HepG2 (cell line): ENCODE measurements around the gene METTL25. TPM values are rescaled to one million over a fixed set of nuclear protein-coding genes. Genes with fewer than 3 reads are reported as not detected.
A peak's percentile ranks its signal among the peaks of the same experiment; 100 is the strongest.

Experiments
- BCLAF1 ChIP-seq: fragments of 450-650 bp; IDR thresholded peaks from 2 replicates; pipeline ENCODE4 v1.6.1; 2017; ENCODE audit warnings: mild to moderate bottlenecking
- CREB3 ChIP-seq: sonication (generic); formaldehyde crosslinking; IDR thresholded peaks from 2 replicates; pipeline ENCODE4 v1.5.0; 2020; ENCODE audit warnings: missing genetic modification reagents
- ESRRA ChIP-seq: sonication (generic); formaldehyde crosslinking; IDR thresholded peaks from 2 replicates; pipeline ENCODE4 v1.5.1; 2020; ENCODE audit warnings: mild to moderate bottlenecking, low read depth, missing genetic modification reagents
- IRF9 ChIP-seq: sonication (generic); formaldehyde crosslinking; IDR thresholded peaks from 2 replicates; pipeline ENCODE4 v1.8.0; 2022; ENCODE audit warnings: missing genetic modification reagents, mild to moderate bottlenecking, borderline replicate concordance
- MTA3 ChIP-seq: sonication (generic); formaldehyde crosslinking; IDR thresholded peaks from 2 replicates; pipeline ENCODE4 v1.4.0; 2020; ENCODE audit warnings: missing genetic modification reagents
- SOX6 ChIP-seq, 2 experiments: fragments of 450-650 bp in 1 of 2; sonication (generic) in 1 of 2; formaldehyde crosslinking in 1 of 2; IDR thresholded peaks; 2 replicates each; pipeline versions ENCODE4 v1.4.0 to v1.6.1; 2017 to 2020; ENCODE audit warnings: antibody characterized with exemption in 1 of 2, mild to moderate bottlenecking in 1 of 2, missing genetic modification reagents in 1 of 2
- SRSF1 ChIP-seq: fragments of 200-400 bp; formaldehyde crosslinking; optimal IDR thresholded peaks from 2 replicates; pipeline ENCODE3; 2017; ENCODE audit warnings: mild to moderate bottlenecking, low read depth, low read length, moderate library complexity
- STAG1 ChIP-seq: sonication (generic); formaldehyde crosslinking; IDR thresholded peaks from 2 replicates; pipeline ENCODE4 v1.4.0; 2020; ENCODE audit warnings: missing genetic modification reagents
- THAP9 ChIP-seq: sonication (generic); formaldehyde crosslinking; IDR thresholded peaks from 2 replicates; pipeline ENCODE4; 2020; ENCODE audit warnings: missing genetic modification reagents, mild to moderate bottlenecking, borderline replicate concordance
- THYN1 ChIP-seq: sonication (generic); formaldehyde crosslinking; IDR thresholded peaks from 2 replicates; pipeline ENCODE4 v1.8.1; 2023; ENCODE audit warnings: low read depth, mild to moderate bottlenecking, moderate library complexity, missing genetic modification reagents, borderline replicate concordance
- TRIM24 ChIP-seq: sonication (generic); formaldehyde crosslinking; IDR thresholded peaks from 2 replicates; pipeline ENCODE4 v1.8.0; 2022; ENCODE audit warnings: mild to moderate bottlenecking, missing genetic modification reagents
- XBP1 ChIP-seq: sonication (generic); formaldehyde crosslinking; IDR thresholded peaks from 2 replicates; pipeline ENCODE4 v1.5.0; 2020; ENCODE audit warnings: missing genetic modification reagents
- ZBTB44 ChIP-seq: sonication (generic); formaldehyde crosslinking; IDR thresholded peaks from 2 replicates; pipeline ENCODE4 v1.4.0; 2020; ENCODE audit warnings: missing genetic modification reagents
- ZFY ChIP-seq: sonication (generic); formaldehyde crosslinking; IDR thresholded peaks from 2 replicates; pipeline ENCODE4 v1.4.0; 2020; ENCODE audit warnings: missing genetic modification reagents
- ZMAT5 ChIP-seq: sonication (generic); formaldehyde crosslinking; IDR thresholded peaks from 2 replicates; pipeline ENCODE4 v1.5.0; 2020; ENCODE audit warnings: mild to moderate bottlenecking, low read depth, missing genetic modification reagents, borderline replicate concordance
- ZNF530 ChIP-seq: sonication (generic); formaldehyde crosslinking; IDR thresholded peaks from 2 replicates; pipeline ENCODE4 v1.5.0; 2020; ENCODE audit warnings: low read depth, mild to moderate bottlenecking, missing genetic modification reagents
- polyA plus RNA-seq, 8 experiments: library from polyadenylated mRNA; depleted of rRNA in 3 of 8; stranded (reverse) in 7 of 8; unstranded in 1 of 8; fragments of >200 nt; fragmentation: Illumina TruSeq in 4 of 8; extraction: Trizol in 4 of 8; gene quantifications; 2 replicates each; pipeline versions ENCODE4 v1.2.1 to v1.2.3, GENCODE V29; 2011 to 2016; ENCODE audit warnings: low read depth in 4 of 8, missing spikeins in 1 of 8, mixed read lengths in 1 of 8; ENCODE audit not compliant: insufficient read depth in 1 of 8
- total RNA-seq, 5 experiments: library from RNA; depleted of rRNA; stranded (reverse); fragments of >200 nt; fragmentation: Illumina TruSeq; extraction: Trizol; gene quantifications; 2 replicates each; pipeline ENCODE4 v1.2.3, GENCODE V29; 2016; ENCODE audit warnings: low read depth in 1 of 5

Gene METTL25
- total and polyA plus RNA-seq, 2 of the 13 experiments (the other 11 are each of a cell fraction or from before 2014, with no cell fraction given): 2.2 to 7.8 TPM

- TF ChIP-seq THAP9 (CRISPR knock-in tag): peak; percentile 98
- no peak for TF ChIP-seq TRIM24 (CRISPR knock-in tag)
- TF ChIP-seq IRF9 (CRISPR knock-in tag): peak; percentile 91; the same call in 1 of the 2 replicates
- TF ChIP-seq ZMAT5 (CRISPR knock-in tag): no peak
- no peak for TF ChIP-seq STAG1
- peak; percentile 91 for TF ChIP-seq SRSF1
- TF ChIP-seq BCLAF1: no peak
- TF ChIP-seq MTA3: no peak
- no peak for TF ChIP-seq ZBTB44 (CRISPR knock-in tag)
- peak; percentile 90; the same call in 1 of the 2 replicates for TF ChIP-seq CREB3
- no peak for TF ChIP-seq ZNF530 (CRISPR knock-in tag)
- peak; percentile 86; the same call in 1 of the 2 replicates for TF ChIP-seq ESRRA (CRISPR knock-in tag)
- no peak for TF ChIP-seq SOX6 (IDR thresholded peaks at IDR 0.05)
- TF ChIP-seq SOX6 (CRISPR knock-in tag; IDR thresholded peaks at IDR 0.05): peak; percentile 86
- TF ChIP-seq XBP1: peak; percentile 90; the same call in 1 of the 2 replicates
- no peak for TF ChIP-seq THYN1 (CRISPR knock-in tag)
- TF ChIP-seq ZFY (CRISPR knock-in tag): peak; percentile 94
These were observed at the start of gene METTL25, which contains the start of gene CCDC59 (continued) for GRCh38 chr12:82358200-82359114.
